Hematopoietic multipotent progenitor cell treated with erythropoietin and hydrocortisone succinate and interleukin-3 and kit ligand, for 4 days (in vitro differentiated cells): ENCODE measurements around the gene CDKN1A.
"Not testable (repeated sequence)": the region's sequence is repeated elsewhere in the genome, so short reads cannot be mapped to it uniquely, and the experiment has no call there.

ENCODE experiments used
- DNase-seq: peaks from one replicate; pipeline ENCODE4 v3.0.0-alpha.2; 2015

The CDKN1A gene

GRCh38 chr6:36722879-36723278 is 44.4 kb downstream of the CDKN1A start:
- DNase-seq, result no peak

- DNase-seq, result not testable (repeated sequence)
Measured at GRCh38 chr6:36723992-36724391, 45.5 kb downstream of the CDKN1A start.

DNA sequence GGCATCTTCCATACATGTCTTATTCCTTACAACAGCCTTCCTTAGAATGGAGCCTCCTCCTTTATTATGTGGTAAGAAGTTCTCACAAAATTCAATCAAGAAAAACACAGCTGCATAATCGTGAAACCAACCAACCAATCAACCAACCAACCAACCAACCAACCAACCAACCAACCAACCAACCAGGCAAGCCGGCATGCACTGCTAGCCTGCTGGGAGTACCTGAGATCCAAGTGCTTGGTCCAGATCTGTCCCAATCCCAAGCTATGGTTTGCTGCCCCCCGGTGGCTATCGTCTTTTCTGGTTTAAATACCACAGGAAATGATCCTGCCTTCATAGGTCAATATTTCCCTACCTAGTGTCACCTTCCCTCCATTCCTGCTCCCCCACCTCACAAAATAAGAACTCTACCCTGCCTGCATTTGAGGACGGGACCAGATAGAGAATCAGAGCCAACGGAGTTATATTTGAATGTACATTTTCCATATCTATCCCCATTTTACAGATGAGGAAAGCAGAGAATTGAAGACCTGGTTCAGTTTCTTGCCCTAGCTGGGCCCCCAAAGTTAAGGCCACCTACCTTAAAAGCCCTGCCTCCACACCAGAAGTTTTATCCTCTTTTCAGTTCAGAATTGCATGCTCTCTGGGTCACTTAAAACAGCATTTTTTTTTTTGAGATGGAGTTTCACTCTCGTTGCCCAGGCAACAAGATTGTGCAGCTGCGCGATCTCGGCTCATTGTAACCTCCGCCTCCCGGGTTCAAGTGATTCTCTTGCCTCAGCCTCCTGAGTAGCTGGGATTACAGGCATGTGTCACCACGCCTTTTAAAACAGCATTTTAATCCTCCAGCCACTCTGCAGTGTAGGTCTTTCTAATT is 46.2 kb downstream of the CDKN1A start:
- DNase-seq, result peak; percentile 75

GRCh38 chr6:36725581-36725980 is 47.1 kb downstream of the CDKN1A start:
- no peak for DNase-seq

GRCh38 chr6:36727505-36728021 is 49.0 kb downstream of the CDKN1A start:
- peak; percentile 37 for DNase-seq

GRCh38 chr6:36728289-36729160 is 50.0 kb downstream of the CDKN1A start:
- no peak for DNase-seq

DNA sequence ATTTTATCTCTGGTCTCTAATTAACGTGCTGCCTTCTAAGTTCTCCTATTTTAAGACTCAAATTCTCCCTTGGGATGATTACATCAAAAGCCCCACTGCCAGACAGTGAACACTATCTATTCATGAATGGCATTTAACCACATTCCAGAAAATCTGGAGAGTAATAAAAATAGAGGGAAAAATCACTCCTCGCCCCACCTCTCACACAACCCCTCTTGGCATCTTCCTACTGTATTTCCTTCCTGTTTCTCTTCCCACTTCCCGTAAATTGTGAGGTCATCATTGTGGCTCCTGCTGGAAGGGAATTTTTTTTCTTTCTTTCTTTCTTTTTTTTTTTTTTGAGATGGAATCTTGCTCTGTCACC is 50.6 kb downstream of the CDKN1A start:
- DNase-seq, result no peak

DNA sequence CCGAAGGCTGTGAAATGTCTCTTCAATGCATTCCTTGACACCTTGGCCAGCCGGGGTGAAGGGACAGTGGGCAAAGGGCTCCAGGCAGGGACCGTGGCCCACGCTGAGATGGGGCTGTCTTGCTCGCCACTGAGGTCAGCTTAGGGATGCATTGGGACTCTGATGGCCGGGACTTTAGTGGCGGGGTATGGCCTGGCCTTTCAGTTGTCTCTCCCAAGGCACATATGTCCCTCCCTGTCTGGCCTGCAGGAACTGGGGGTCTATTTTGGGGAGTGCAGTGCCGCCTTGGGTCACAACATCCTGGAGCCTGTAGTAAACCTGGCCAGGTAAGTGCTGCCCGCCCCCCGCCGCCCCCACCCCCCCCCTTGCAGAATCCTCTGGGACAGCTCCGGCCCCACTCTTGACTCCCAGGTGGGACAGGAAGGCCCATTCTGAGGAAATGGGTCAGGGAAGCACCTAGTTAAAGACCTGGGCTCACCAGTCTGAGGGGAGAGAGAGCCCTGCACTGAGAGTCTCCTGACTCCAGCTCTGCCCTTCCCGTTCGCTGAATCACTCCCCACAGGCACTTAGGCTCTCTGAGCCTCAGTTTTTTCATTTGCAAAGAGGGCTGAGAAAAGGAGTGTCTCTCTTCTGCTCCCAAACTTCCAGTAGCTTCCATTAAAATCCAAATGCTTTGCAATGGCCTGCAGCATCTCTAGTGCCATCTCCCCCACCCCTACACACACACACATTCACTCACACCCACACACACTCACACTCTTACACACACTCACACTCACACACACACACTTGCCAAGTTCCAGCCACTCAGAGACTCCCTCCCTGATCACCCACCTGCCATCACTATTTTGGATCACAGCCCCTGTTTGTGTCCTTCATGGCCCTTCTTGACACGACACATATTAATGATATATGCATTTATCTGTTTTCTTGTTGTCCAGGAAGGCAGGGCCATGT is 52.2 kb downstream of the CDKN1A start:
- no peak for DNase-seq

DNA sequence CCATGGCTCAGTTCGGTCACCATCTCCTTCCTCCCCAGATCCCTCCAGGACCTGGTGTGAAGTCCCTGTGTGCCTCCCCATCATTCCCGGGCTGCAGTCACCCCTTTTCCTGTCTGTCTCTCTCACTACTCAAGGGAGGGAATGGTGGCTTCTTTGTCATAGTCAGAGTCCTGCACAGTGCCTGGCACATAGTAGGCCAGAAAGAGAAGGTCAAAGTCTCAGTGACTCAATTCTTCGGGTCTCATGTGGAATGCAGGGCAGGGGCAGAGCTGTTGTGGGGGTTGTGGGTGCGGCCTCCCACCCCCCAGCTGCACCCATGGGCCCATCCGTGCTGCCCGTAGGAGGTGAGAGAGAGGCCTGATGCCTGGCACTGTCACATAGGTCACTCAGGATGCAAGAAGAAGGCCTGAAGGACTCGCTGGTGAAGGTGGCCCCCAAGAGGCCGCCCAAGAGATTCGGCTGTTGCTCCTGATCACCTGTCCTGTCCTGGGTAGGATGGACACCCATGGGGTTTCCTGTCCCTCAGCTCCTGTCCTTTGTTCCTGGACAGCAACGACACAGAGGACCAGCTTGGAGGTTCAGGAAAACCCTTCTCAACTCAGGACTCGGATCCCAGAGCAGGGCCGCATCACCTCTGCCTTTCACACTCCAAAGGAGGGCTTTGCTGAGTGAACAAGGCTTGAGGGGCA is 53.3 kb downstream of the CDKN1A start:
- no peak for DNase-seq

- DNase-seq, result no peak
Measured at GRCh38 chr6:36733300-36733699, 54.8 kb downstream of the CDKN1A start.

GRCh38 chr6:36734486-36735060 is 56.1 kb downstream of the CDKN1A start:
- DNase-seq, result no peak

DNA sequence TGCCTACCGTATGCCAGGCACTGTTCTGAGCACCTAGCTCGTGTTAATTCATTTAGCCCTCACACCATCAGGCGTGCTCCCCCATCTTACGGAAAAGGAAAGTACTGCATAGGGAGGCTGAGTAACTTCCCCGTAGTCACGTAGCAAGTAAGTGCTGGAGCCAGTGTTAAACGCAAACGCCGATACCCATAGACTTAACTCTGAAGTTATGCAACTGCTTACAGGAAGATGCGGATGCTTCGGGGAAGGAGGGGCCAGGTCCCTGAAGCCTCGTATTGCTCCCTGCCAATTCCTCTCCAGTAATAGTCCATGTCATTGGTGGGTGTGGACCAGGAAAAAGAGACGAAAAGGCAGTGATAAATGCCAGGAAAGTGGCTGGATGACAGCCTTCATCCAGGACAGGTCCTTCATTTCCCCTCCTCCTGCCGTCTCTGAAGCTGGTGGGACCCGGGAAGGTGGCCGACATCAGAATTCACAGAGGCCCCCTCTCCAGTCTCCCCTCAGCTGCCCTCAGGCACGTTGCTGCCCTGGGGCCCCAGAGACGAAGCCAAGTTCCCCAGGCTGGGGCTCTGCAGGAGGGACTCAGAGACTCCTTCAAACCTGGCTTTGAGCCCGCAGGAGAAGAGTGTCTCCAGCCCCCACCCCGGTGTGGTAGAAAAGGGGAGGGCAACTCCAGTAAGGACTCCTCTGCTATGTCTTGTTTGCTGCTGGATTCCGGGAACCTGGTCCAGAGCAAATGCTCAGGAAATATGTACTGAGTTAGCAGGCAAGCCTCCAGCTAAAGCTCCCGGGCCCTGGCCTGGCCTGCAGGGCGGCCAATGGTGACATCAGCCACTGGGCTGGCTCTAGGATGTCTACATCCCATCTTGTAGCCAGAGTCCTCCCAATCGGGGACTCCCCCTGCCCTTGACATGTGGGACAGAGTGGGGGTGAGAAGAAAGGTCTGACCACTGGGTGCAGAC is 56.9 kb downstream of the CDKN1A start:
- peak; percentile 72 for DNase-seq
